ENCODE measurements around the gene RC3H2. TPM values are rescaled to one million over a fixed set of nuclear protein-coding genes. Genes with fewer than 3 reads are reported as not detected.

Gene RC3H2
- total RNA-seq, 1 experiment from 2014 or later = 57.6 TPM

DNA sequence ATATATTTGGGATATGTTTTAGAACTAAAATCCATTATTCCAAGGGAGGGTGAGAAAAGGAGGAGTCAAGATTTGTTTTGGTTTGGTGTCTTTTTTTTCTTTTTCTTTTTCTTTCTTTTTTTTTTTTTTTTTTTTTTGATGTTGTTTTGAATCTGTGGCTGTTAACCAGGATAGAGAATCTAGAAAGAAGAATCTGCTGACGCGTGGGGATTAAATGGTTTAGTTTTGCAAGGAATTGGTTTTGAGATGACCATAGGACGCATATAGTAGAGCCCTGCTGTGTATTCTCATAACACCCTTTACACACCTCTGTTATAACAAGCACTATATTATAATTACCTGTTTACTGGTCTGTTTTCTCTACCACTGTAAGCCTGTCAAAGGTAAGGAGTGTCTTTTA lies 45.1 kb upstream of the RC3H2 start:
- Histone ChIP-seq H3K4me1 (ENCODE audit: control insufficient read depth, insufficient read depth, low read length) (peaks cover 14% of the 10 kb centered on the region), H3K9me3 (ENCODE audit: control insufficient read depth, insufficient read depth, low read depth, low read length) (no peaks in the 10 kb centered on the region), H3K4me3 (ENCODE audit: low read depth in 2 of 2, low read length in 2 of 2) (no peak overlapping the region), H3K27me3 (ENCODE audit: control insufficient read depth, insufficient read depth, low read length) (no peaks in the 10 kb centered on the region), H3K27ac (ENCODE audit: low read length) (no peak overlapping the region), H3K36me3 (ENCODE audit: control insufficient read depth, insufficient read depth, low read length) (no peaks in the 10 kb centered on the region)
- in situ Hi-C loops (cut with HindIII; ENCODE audit: low pct_unique_long_range_greater_than_20kb, low sequenced_read_pairs) (no loop called here), intact Hi-C loops (cut with micrococcal nuclease; ENCODE audit: unreplicated experiment) (no loop called here)
- no peak for DNase-seq (ENCODE audit: low read depth, low spot score)
- TF ChIP-seq POLR2AphosphoS5 (IDR thresholded peaks at IDR 0.05; ENCODE audit: low read depth, low read length) (no peak), SIN3A (IDR thresholded peaks at IDR 0.05; ENCODE audit: borderline replicate concordance, insufficient read depth, low read depth, low read length) (no peak), TCF7L2 (IDR thresholded peaks at IDR 0.05; ENCODE audit: low read depth, low read length) (no peak)
- TF ChIP-seq, protein P1, sequence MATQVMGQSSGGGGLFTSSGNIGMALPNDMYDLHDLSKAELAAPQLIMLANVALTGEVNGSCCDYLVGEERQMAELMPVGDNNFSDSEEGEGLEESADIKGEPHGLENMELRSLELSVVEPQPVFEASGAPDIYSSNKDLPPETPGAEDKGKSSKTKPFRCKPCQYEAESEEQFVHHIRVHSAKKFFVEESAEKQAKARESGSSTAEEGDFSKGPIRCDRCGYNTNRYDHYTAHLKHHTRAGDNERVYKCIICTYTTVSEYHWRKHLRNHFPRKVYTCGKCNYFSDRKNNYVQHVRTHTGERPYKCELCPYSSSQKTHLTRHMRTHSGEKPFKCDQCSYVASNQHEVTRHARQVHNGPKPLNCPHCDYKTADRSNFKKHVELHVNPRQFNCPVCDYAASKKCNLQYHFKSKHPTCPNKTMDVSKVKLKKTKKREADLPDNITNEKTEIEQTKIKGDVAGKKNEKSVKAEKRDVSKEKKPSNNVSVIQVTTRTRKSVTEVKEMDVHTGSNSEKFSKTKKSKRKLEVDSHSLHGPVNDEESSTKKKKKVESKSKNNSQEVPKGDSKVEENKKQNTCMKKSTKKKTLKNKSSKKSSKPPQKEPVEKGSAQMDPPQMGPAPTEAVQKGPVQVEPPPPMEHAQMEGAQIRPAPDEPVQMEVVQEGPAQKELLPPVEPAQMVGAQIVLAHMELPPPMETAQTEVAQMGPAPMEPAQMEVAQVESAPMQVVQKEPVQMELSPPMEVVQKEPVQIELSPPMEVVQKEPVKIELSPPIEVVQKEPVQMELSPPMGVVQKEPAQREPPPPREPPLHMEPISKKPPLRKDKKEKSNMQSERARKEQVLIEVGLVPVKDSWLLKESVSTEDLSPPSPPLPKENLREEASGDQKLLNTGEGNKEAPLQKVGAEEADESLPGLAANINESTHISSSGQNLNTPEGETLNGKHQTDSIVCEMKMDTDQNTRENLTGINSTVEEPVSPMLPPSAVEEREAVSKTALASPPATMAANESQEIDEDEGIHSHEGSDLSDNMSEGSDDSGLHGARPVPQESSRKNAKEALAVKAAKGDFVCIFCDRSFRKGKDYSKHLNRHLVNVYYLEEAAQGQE (IDR thresholded peaks at IDR 0.05; ENCODE audit: insufficient read depth in 1 of 2, low read depth in 2 of 2, low read length in 1 of 2) = no peak
- TF ChIP-seq, protein P2, sequence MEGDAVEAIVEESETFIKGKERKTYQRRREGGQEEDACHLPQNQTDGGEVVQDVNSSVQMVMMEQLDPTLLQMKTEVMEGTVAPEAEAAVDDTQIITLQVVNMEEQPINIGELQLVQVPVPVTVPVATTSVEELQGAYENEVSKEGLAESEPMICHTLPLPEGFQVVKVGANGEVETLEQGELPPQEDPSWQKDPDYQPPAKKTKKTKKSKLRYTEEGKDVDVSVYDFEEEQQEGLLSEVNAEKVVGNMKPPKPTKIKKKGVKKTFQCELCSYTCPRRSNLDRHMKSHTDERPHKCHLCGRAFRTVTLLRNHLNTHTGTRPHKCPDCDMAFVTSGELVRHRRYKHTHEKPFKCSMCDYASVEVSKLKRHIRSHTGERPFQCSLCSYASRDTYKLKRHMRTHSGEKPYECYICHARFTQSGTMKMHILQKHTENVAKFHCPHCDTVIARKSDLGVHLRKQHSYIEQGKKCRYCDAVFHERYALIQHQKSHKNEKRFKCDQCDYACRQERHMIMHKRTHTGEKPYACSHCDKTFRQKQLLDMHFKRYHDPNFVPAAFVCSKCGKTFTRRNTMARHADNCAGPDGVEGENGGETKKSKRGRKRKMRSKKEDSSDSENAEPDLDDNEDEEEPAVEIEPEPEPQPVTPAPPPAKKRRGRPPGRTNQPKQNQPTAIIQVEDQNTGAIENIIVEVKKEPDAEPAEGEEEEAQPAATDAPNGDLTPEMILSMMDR (IDR thresholded peaks at IDR 0.05) = no peak
- BruUV-seq (replicated peaks) = TSS peak; percentile 17
- ATAC-seq = no peak
- POLR2A ChIA-PET = no interaction called here
- CTCF ChIA-PET = no interaction called here

DNA sequence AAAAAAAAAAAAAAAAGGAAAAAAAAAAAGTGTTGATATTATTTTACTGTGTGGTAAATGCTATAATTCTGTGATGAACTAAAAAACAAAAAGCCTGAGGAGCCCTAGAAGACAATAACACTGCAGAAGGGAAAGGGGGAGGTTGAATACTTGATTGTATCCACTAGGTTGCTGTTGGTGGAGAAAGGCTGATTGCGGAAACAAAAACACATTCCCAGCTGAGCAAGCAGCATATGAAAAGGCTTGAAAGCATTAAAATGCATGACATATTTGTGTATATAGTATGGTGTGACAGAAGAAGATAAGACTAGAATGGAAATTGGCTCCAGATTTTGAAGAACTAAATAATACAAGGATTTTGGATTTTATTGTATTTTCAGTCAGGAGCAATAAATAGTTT lies 44.5 kb upstream of the RC3H2 start:
- Histone ChIP-seq H3K27ac (ENCODE audit: low read length) (no peak overlapping the region), H3K9me3 (ENCODE audit: control insufficient read depth, insufficient read depth, low read depth, low read length) (no peaks in the 10 kb centered on the region), H3K4me3 (ENCODE audit: low read depth in 2 of 2, low read length in 2 of 2) (no peak overlapping the region), H3K27me3 (ENCODE audit: control insufficient read depth, insufficient read depth, low read length) (no peaks in the 10 kb centered on the region), H3K36me3 (ENCODE audit: control insufficient read depth, insufficient read depth, low read length) (no peaks in the 10 kb centered on the region), H3K4me1 (ENCODE audit: control insufficient read depth, insufficient read depth, low read length) (peaks cover 14% of the 10 kb centered on the region)
- BruUV-seq (replicated peaks) = no TSS peak
- ATAC-seq (no peak), DNase-seq (ENCODE audit: low read depth, low spot score) (no peak)
- in situ Hi-C loops (cut with HindIII; ENCODE audit: low pct_unique_long_range_greater_than_20kb, low sequenced_read_pairs) (no loop called here), intact Hi-C loops (cut with micrococcal nuclease; ENCODE audit: unreplicated experiment) (no loop called here)
- ChIA-PET POLR2A (no interaction called here), CTCF (no interaction called here)
- TF ChIP-seq SIN3A (IDR thresholded peaks at IDR 0.05; ENCODE audit: borderline replicate concordance, insufficient read depth, low read depth, low read length) (no peak), TCF7L2 (IDR thresholded peaks at IDR 0.05; ENCODE audit: low read depth, low read length) (no peak), POLR2AphosphoS5 (IDR thresholded peaks at IDR 0.05; ENCODE audit: low read depth, low read length) (no peak)
- TF ChIP-seq, protein P2 (IDR thresholded peaks at IDR 0.05) = no peak
- TF ChIP-seq, protein P1 (IDR thresholded peaks at IDR 0.05; ENCODE audit: insufficient read depth in 1 of 2, low read depth in 2 of 2, low read length in 1 of 2) = no peak

Measured in Panc1 (cell line).